Sigmoid colon (tissue), 7 donors: ENCODE measurements around the gene GRM8. TPM values are rescaled to one million over a fixed set of nuclear protein-coding genes. Genes with fewer than 3 reads are reported as not detected.

ENCODE experiments used
- DNase-seq: peaks from one replicate; pipeline ENCODE4 v3.0.0-alpha.2; 2019
- H3K27ac ChIP-seq, 4 donors: fragments of 200-600 bp; sonication (generic); one replicate each; pipeline ENCODE4 v1.5.1; 2016 to 2019; ENCODE audit warnings: mild to moderate bottlenecking in 1 of 4
- H3K27me3 ChIP-seq, 3 donors: fragments of 200-600 bp; sonication (generic); one replicate each; pipeline ENCODE4 v1.5.1; 2019; ENCODE audit warnings: mild to moderate bottlenecking in 1 of 3
- H3K36me3 ChIP-seq, 4 donors: fragments of 200-600 bp; sonication (generic); one replicate each; pipeline ENCODE4 v1.5.1; 2016 to 2019
- H3K4me1 ChIP-seq, 4 donors: fragments of 200-600 bp; sonication (generic); one replicate each; pipeline ENCODE4 v1.5.1; 2017 to 2019
- H3K4me3 ChIP-seq, 4 donors: fragments of 200-600 bp; sonication (generic); one replicate each; pipeline ENCODE4 v1.5.1; 2017 to 2019; ENCODE audit warnings: mild to moderate bottlenecking in 2 of 4, moderate library complexity in 1 of 4
- H3K9me3 ChIP-seq, 4 donors: fragments of 200-600 bp in 3 of 4; sonication (generic) in 3 of 4; one replicate each; pipeline versions ENCODE4 v1.5.1 to v1.6.1; 2013 to 2019
- CTCF ChIP-seq, 4 experiments: fragments of 450-650 bp in 3 of 4; fragments of 200-600 bp in 1 of 4; IDR thresholded peaks; one replicate each; pipeline ENCODE4 v1.5.1; 2016 to 2019; ENCODE audit warnings: antibody characterized with exemption in 4 of 4, mild to moderate bottlenecking in 3 of 4, moderate library complexity in 2 of 4
- EP300 ChIP-seq, 4 donors: sonication (generic); formaldehyde crosslinking; IDR thresholded peaks; one replicate each; pipeline ENCODE4 v1.6.1; 2017; ENCODE audit warnings: antibody characterized with exemption in 4 of 4
- POLR2A ChIP-seq, 2 donors: fragments of 450-650 bp; IDR thresholded peaks; one replicate each; pipeline ENCODE4 v1.6.1; 2016; ENCODE audit warnings: antibody characterized with exemption in 2 of 2, mild to moderate bottlenecking in 2 of 2, moderate library complexity in 2 of 2
- POLR2AphosphoS5 ChIP-seq, 4 donors: sonication (generic); formaldehyde crosslinking; IDR thresholded peaks; one replicate each; pipeline ENCODE4 v1.6.1; 2017; ENCODE audit warnings: antibody characterized with exemption in 4 of 4
- WGBS, 2 donors: extraction: QIAGEN DNeasy Blood & Tissue Kit; methylation state at CpG; one replicate each; pipeline ENCODE4 v1.1.7; 2013; 5-methylcytosine and 5-hydroxymethylcytosine counted together
- intact Hi-C: fragments of 100-400 bp; cut with DNase I; formaldehyde crosslinking; loops from one replicate; pipeline ENCODE4 v1.15.1; 2023
- polyA plus RNA-seq, 3 donors: library from polyadenylated mRNA; stranded (reverse); fragments of 200-250 nt; gene quantifications; one replicate each; pipeline ENCODE4 v1.2.3, GENCODE V29; 2013
- total RNA-seq, 4 donors: library from RNA; depleted of rRNA; stranded (reverse); fragments of >200 nt; gene quantifications; one replicate each; pipeline ENCODE4 v1.1.0, GENCODE V29; 2016
- donor health status: healthy with polysubstance abuse.
- donor health status: Bipolar disorder and iron deficiency.
- donor health status: healthy.

GRM8 gene
- total and polyA plus RNA-seq, 7 donors = 0.27 to 1.9 (median 0.55) TPM; not detected in 4

- no peak overlapping the region for H3K27ac ChIP-seq
- H3K9me3 ChIP-seq = no peaks in the 10 kb centered on the region
- 90 to 95% methylated on average over 3 of the region's 3 CpGs for WGBS, 2 donors
- H3K4me3 ChIP-seq = no peak overlapping the region
- no peaks in the 10 kb centered on the region for H3K36me3 ChIP-seq
- no peaks in the 10 kb centered on the region for H3K27me3 ChIP-seq
- no peak for TF ChIP-seq CTCF (IDR thresholded peaks at IDR 0.05)
- TF ChIP-seq POLR2AphosphoS5 (IDR thresholded peaks at IDR 0.05) = no peak
- no peak for TF ChIP-seq EP300 (IDR thresholded peaks at IDR 0.05)
- no peak for TF ChIP-seq POLR2A (IDR thresholded peaks at IDR 0.05)
- intact Hi-C loops = no loop called here
- no peaks in the 10 kb centered on the region for H3K4me1 ChIP-seq
- no peak for DNase-seq
These were observed 431.8 kb downstream of the GRM8 start for GRCh38 chr7:126820925-126821324.

GRCh38 chr7:126819197-126819484 lies 433.6 kb downstream of the GRM8 start:
- H3K36me3 ChIP-seq = no peaks in the 10 kb centered on the region
- 87 to 89% methylated on average over 5 of the region's 5 CpGs for WGBS, 2 donors
- intact Hi-C loops = no loop called here

GRCh38 chr7:126818393-126819196 lies 434.1 kb downstream of the GRM8 start:
- H3K27ac ChIP-seq = no peak overlapping the region
- DNase-seq = no peak
- intact Hi-C loops = no loop called here
- H3K4me3 ChIP-seq = no peak overlapping the region
- no peaks in the 10 kb centered on the region for H3K27me3 ChIP-seq
- no peaks in the 10 kb centered on the region for H3K36me3 ChIP-seq
- no peak for TF ChIP-seq CTCF (IDR thresholded peaks at IDR 0.05)
- TF ChIP-seq POLR2AphosphoS5 (IDR thresholded peaks at IDR 0.05) = no peak
- TF ChIP-seq POLR2A (IDR thresholded peaks at IDR 0.05) = no peak
- TF ChIP-seq EP300 (IDR thresholded peaks at IDR 0.05) = no peak
- H3K4me1 ChIP-seq = no peaks in the 10 kb centered on the region
- WGBS, 2 donors = 88% methylated on average over 3 of the region's 3 CpGs
- no peaks in the 10 kb centered on the region for H3K9me3 ChIP-seq

More at GRCh38 chr7:126819197-126819484, 433.6 kb downstream of the GRM8 start:
- Histone ChIP-seq H3K9me3 (no peaks in the 10 kb centered on the region), H3K27me3 (no peaks in the 10 kb centered on the region), H3K4me1 (no peaks in the 10 kb centered on the region), H3K4me3 (no peak overlapping the region), H3K27ac (no peak overlapping the region)
- TF ChIP-seq POLR2AphosphoS5 (IDR thresholded peaks at IDR 0.05) = no peak
- TF ChIP-seq CTCF (IDR thresholded peaks at IDR 0.05) = no peak
- no peak for TF ChIP-seq EP300 (IDR thresholded peaks at IDR 0.05)
- no peak for TF ChIP-seq POLR2A (IDR thresholded peaks at IDR 0.05)
- DNase-seq = no peak

GRCh38 chr7:126809188-126809587 lies 443.6 kb downstream of the GRM8 start:
- H3K27me3 ChIP-seq = no peaks in the 10 kb centered on the region
- DNase-seq = no peak
- no peak for TF ChIP-seq POLR2A (IDR thresholded peaks at IDR 0.05)
- no peak for TF ChIP-seq EP300 (IDR thresholded peaks at IDR 0.05)
- no peak for TF ChIP-seq POLR2AphosphoS5 (IDR thresholded peaks at IDR 0.05)
- no peak for TF ChIP-seq CTCF (IDR thresholded peaks at IDR 0.05)
- H3K36me3 ChIP-seq = no peaks in the 10 kb centered on the region
- H3K4me3 ChIP-seq = no peak overlapping the region
- no peaks in the 10 kb centered on the region for H3K4me1 ChIP-seq
- peaks cover 0 to 3% (median under 1%) of the 10 kb centered on the region in 4 donors for H3K9me3 ChIP-seq
- intact Hi-C loops = no loop called here
- WGBS, 2 donors = 92 to 96% methylated on average over 1 of the region's 1 CpG
- no peak overlapping the region for H3K27ac ChIP-seq

- no peak for DNase-seq
- Histone ChIP-seq H3K4me1 (no peaks in the 10 kb centered on the region), H3K4me3 (no peak overlapping the region), H3K27me3 (no peaks in the 10 kb centered on the region), H3K9me3 (peaks cover 0 to 3% (median 0%) of the 10 kb centered on the region in 4 donors), H3K36me3 (no peaks in the 10 kb centered on the region), H3K27ac (no peak overlapping the region)
- TF ChIP-seq EP300 (IDR thresholded peaks at IDR 0.05) (no peak), POLR2AphosphoS5 (IDR thresholded peaks at IDR 0.05) (no peak), POLR2A (IDR thresholded peaks at IDR 0.05) (no peak)
- intact Hi-C loops = no loop called here
- 97 to 98% methylated on average over 31 of the region's 31 CpGs for WGBS, 2 donors
These were observed 446.1 kb downstream of the GRM8 start for GRCh38 chr7:126806614-126807013.
